Activated CD8-positive, alpha-beta T cell treated with anti-CD3 and anti-CD28 coated beads for 36 hours (primary cell): ENCODE data around the gene GHRH. TPM values are rescaled to one million over a fixed set of nuclear protein-coding genes. Genes with fewer than 3 reads are reported as not detected.

ENCODE experiments used
- ATAC-seq: fragments of 200-7000 bp; cut with Tn5 transposase; one replicate; pipeline ENCODE4 v1.10.0; 2021; ENCODE audit warnings: mild to moderate bottlenecking, moderate library complexity
- CTCF ChIA-PET: fragments of 350-600 bp; sonication (Branson Sonifier 250); formaldehyde crosslinking; loops from one replicate; lab custom pipeline; 2021; ENCODE audit warnings: antibody characterized with exemption; lab: Charles Lee
- POLR2A ChIA-PET: fragments of 350-600 bp; sonication (Branson Sonifier 250); formaldehyde crosslinking; loops from one replicate; lab custom pipeline; 2021; ENCODE audit warnings: antibody characterized with exemption; lab: Charles Lee
- DNase-seq: peaks from one replicate; pipeline ENCODE4 v3.0.0-alpha.2; 2020
- H3K27ac Mint-ChIP-seq: one replicate; pipeline ENCODE4 v1.8.0; 2021; ENCODE audit warnings: mild to moderate bottlenecking, mixed read lengths
- H3K27me3 Mint-ChIP-seq: one replicate; pipeline ENCODE4 v1.8.0; 2021; ENCODE audit warnings: mixed read lengths
- H3K36me3 Mint-ChIP-seq: one replicate; pipeline ENCODE4 v1.8.0; 2021; ENCODE audit warnings: low read depth, mixed read lengths
- H3K4me1 Mint-ChIP-seq: one replicate; pipeline ENCODE4 v1.8.0; 2021; ENCODE audit warnings: low read depth, mixed read lengths
- H3K4me3 Mint-ChIP-seq: one replicate; pipeline ENCODE4 v1.8.0; 2021; ENCODE audit warnings: mild to moderate bottlenecking, moderate library complexity, mixed read lengths
- H3K9me3 Mint-ChIP-seq: one replicate; pipeline ENCODE4 v1.8.0; 2021; ENCODE audit warnings: mixed read lengths
- CTCF ChIP-seq: fragments of 200-600 bp; IDR thresholded peaks from one replicate; pipeline ENCODE4 v1.8.0; 2022; ENCODE audit warnings: antibody characterized with exemption, mild to moderate bottlenecking
- intact Hi-C: fragments of 100-400 bp; cut with micrococcal nuclease; formaldehyde crosslinking; loops from one replicate; pipeline ENCODE4 v1.10.0; 2022
- total RNA-seq, 2 experiments: library from RNA; stranded (reverse); gene quantifications; one replicate each; pipeline ENCODE4 v1.2.3, GENCODE V29; 2021

GHRH gene
- total RNA-seq, 2 experiments from 2014 or later: not detected

DNA sequence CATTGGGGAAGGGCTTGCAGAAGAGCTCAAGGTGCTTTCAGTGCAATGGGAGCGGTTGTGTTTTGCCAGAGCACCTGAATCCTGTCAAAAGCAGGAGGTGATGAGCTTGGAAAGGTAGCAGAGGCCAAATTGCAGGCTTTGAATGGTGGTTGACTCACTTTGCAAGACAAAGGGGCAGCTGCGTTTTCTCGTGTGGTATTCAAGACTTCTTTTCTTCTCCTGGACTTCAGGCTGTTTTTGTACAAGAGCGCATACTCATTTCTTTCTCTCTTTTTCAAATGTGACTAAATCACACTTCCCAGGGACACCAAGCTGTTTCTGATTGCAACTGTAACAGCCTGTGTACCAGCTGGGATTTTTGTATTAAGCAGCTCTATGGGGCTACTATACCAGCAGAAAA is 32.3 kb downstream of the GHRH start:
- no peaks in the 10 kb centered on the region for H3K9me3 Mint-ChIP-seq
- POLR2A ChIA-PET: interaction anchor here (0.6 to 1.1 kb wide), 2 partner anchors 134 to 599 kb away, joined by 3 to 4 read pairs; partner anchors contain the start of gene RBL1
- H3K27me3 Mint-ChIP-seq: no peaks in the 10 kb centered on the region
- no peak for TF ChIP-seq CTCF
- H3K4me1 Mint-ChIP-seq: no peaks in the 10 kb centered on the region
- peaks cover 55% of the 10 kb centered on the region for H3K36me3 Mint-ChIP-seq
- no peak for DNase-seq
- intact Hi-C loops: no loop called here
- ATAC-seq: no peak
- no peak overlapping the region for H3K4me3 Mint-ChIP-seq
- CTCF ChIA-PET: interaction anchor here (1.5 kb wide), 1 partner anchor 34 kb away, joined by 6 read pairs; no protein-coding TSS in a partner anchor
- H3K27ac Mint-ChIP-seq: no peak overlapping the region

GRCh38 chr20:37228656-37229055 is 33.0 kb downstream of the GHRH start:
- intact Hi-C loops: no loop called here
- no peaks in the 10 kb centered on the region for H3K27me3 Mint-ChIP-seq
- peaks cover 55% of the 10 kb centered on the region for H3K36me3 Mint-ChIP-seq
- H3K9me3 Mint-ChIP-seq: no peaks in the 10 kb centered on the region
- no peaks in the 10 kb centered on the region for H3K4me1 Mint-ChIP-seq
- CTCF ChIA-PET: interaction anchor here (0.6 to 1.5 kb wide), 3 partner anchors 33 to 229 kb away, joined by 3 to 6 read pairs (median 4); no protein-coding TSS in a partner anchor
- DNase-seq (no peak), ATAC-seq (no peak)
- H3K4me3 Mint-ChIP-seq: no peak overlapping the region
- no peak for TF ChIP-seq CTCF
- H3K27ac Mint-ChIP-seq: no peak overlapping the region
- POLR2A ChIA-PET: interaction anchor here (0.7 to 1.1 kb wide), 2 partner anchors 64 to 133 kb away, joined by 3 read pairs; partner anchors contain the start of gene RBL1

- Mint-ChIP-seq H3K4me1 (no peaks in the 10 kb centered on the region), H3K9me3 (no peaks in the 10 kb centered on the region), H3K4me3 (no peak overlapping the region), H3K27ac (no peak overlapping the region), H3K36me3 (peaks cover 55% of the 10 kb centered on the region), H3K27me3 (no peaks in the 10 kb centered on the region)
- DNase-seq: no peak
- ATAC-seq: no peak
- CTCF ChIA-PET: interaction anchor here (0.9 to 1.9 kb wide), 2 partner anchors 33 to 36 kb away, joined by 4 to 5 read pairs; no protein-coding TSS in a partner anchor
- POLR2A ChIA-PET: interaction anchor here (1.1 kb wide), 1 partner anchor 133 kb away, joined by 3 read pairs; the partner anchor contains the start of gene RBL1
- intact Hi-C loops: no loop called here
- no peak for TF ChIP-seq CTCF
These were observed 33.5 kb downstream of the GHRH start for GRCh38 chr20:37228082-37228481.

DNA sequence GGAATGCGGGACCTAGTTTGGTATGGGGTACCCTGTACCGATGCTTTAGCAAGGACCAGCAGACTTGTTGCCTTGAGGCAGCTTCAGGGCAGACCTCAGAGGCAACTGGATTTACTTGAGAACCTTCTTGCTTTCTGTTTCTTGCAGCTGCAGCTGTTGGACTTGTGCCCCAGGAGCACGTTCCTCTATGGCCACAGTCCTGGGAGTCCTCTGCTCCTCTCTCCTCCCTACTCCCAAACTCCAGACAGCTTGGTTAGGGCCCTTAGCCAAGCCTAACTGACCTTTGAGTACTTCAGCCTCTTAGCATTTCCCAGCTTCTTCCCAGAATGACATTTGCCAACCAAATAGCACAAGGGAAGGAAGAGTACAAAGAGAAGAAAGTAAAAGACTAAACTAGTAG is 34.7 kb downstream of the GHRH start:
- intact Hi-C loops: no loop called here
- ATAC-seq (no peak), DNase-seq (no peak)
- no peak overlapping the region for H3K27ac Mint-ChIP-seq
- H3K27me3 Mint-ChIP-seq: no peaks in the 10 kb centered on the region
- no peak for TF ChIP-seq CTCF
- peaks cover 54% of the 10 kb centered on the region for H3K36me3 Mint-ChIP-seq
- CTCF ChIA-PET: interaction anchor here (1.9 kb wide), 1 partner anchor 35 kb away, joined by 5 read pairs; no protein-coding TSS in a partner anchor
- H3K4me1 Mint-ChIP-seq: no peaks in the 10 kb centered on the region
- POLR2A ChIA-PET: no interaction called here
- no peaks in the 10 kb centered on the region for H3K9me3 Mint-ChIP-seq
- no peak overlapping the region for H3K4me3 Mint-ChIP-seq

GRCh38 chr20:37225146-37225545 is 36.5 kb downstream of the GHRH start:
- DNase-seq (no peak), ATAC-seq (no peak)
- Mint-ChIP-seq H3K4me1 (no peaks in the 10 kb centered on the region), H3K36me3 (peaks cover 48% of the 10 kb centered on the region), H3K27ac (no peak overlapping the region), H3K27me3 (no peaks in the 10 kb centered on the region), H3K9me3 (no peaks in the 10 kb centered on the region), H3K4me3 (no peak overlapping the region)
- ChIA-PET POLR2A (interaction anchor here (0.7 to 1.8 kb wide), 3 partner anchors 10 to 24 kb away, joined by 3 read pairs; no protein-coding TSS in a partner anchor), CTCF (interaction anchor here (0.5 to 5.9 kb wide), 2 partner anchors 30 to 308 kb away, joined by 3 to 26 read pairs; no protein-coding TSS in a partner anchor)
- intact Hi-C loops: no loop called here
- TF ChIP-seq CTCF: no peak
